ENCODE measurements around the gene RRM1. TPM values are rescaled to one million over a fixed set of nuclear protein-coding genes. Genes with fewer than 3 reads are reported as not detected.

The RRM1 gene
- total and polyA plus RNA-seq, 10 of the 15 experiments (the other 5 are each of a cell fraction or from before 2014, with no cell fraction given): 94.0 to 255 (median 148) TPM

DNA sequence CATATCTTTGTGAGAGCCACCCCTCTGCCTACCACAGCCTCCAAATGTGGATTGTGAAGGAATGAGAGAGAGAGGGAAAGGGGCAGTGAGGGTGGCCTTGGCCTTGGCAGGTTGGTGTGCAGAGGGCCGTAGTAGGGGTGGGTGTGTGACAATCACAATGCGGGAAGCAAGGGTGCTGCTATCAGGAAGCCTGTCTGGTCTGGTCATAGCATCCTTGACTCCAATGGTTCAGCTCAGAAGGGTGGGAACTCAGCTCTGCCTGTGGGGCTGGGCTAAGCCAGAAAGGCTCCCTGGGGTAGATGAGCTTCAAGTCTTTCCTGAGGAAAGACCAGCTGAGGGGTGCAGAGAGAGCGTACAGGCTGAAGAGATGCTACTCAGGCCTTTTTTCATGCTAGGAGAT is 72.7 kb downstream of the RRM1 start:
- ATAC-seq: no peak
- SMC1A ChIA-PET (ENCODE audit: uncharacterized antibody, unreplicated experiment): no interaction called here
- no peaks in the 10 kb centered on the region for H3K4me1 ChIP-seq (ENCODE audit: control insufficient read depth, insufficient read depth, low read length)
- H3K36me3 ChIP-seq (ENCODE audit: control insufficient read depth in 2 of 2, insufficient read depth in 2 of 2, low read length in 1 of 2): no peaks in the 10 kb centered on the region
- H3K9ac ChIP-seq (ENCODE audit: control insufficient read depth, insufficient read depth, low read length): no peak overlapping the region
- H3K79me2 ChIP-seq (ENCODE audit: control insufficient read depth, insufficient read depth, low read length): no peaks in the 10 kb centered on the region
- no peak overlapping the region for H3K27ac ChIP-seq (ENCODE audit: control insufficient read depth, insufficient read depth)
- no peaks in the 10 kb centered on the region for H3K27me3 ChIP-seq (replicated peaks in 1 of 2; ENCODE audit: control insufficient read depth in 2 of 2, insufficient read depth in 2 of 2, low read length in 1 of 2)
- CTCF ChIA-PET: interaction anchor here (0.7 kb wide), 1 partner anchor 12 kb away, joined by 3 read pairs; no protein-coding TSS in a partner anchor
- RAD21 ChIA-PET (ENCODE audit: unreplicated experiment): no interaction called here
- H3K4me2 ChIP-seq (ENCODE audit: control insufficient read depth, insufficient read depth): no peak overlapping the region
- no peaks in the 10 kb centered on the region for H4K20me1 ChIP-seq (ENCODE audit: control insufficient read depth, insufficient read depth)
- intact Hi-C loops (cut with micrococcal nuclease; ENCODE audit: unreplicated experiment) (no loop called here), in situ Hi-C loops (cut with MboI) (no loop called here)
- WGBS (ENCODE audit: insufficient coverage, insufficient replicate concordance, low lambda C conversion rate, missing lambda C conversion rate): 57% methylated on average over 3 of the region's 3 CpGs
- TF ChIP-seq TBL1XR1 (IDR thresholded peaks at IDR 0.05; ENCODE audit: low read depth, low read length) (no peak), NR2F1 (conservative IDR thresholded peaks at IDR 0.05) (no peak), HCFC1 (IDR thresholded peaks at IDR 0.05; ENCODE audit: low read length) (no peak), MEF2B (IDR thresholded peaks at IDR 0.05; ENCODE audit: partially characterized antibody, poor library complexity, severe bottlenecking) (no peak), SREBF2 (IDR thresholded peaks at IDR 0.05; ENCODE audit: low read length) (no peak), HDAC2 (IDR thresholded peaks at IDR 0.05) (no peak), SIX5 (IDR thresholded peaks at IDR 0.05; ENCODE audit: low read depth, low read length, severe bottlenecking) (no peak), SIN3A (IDR thresholded peaks at IDR 0.05; ENCODE audit: low read depth, low read length) (no peak), GATAD2B (conservative IDR thresholded peaks at IDR 0.05; ENCODE audit: low read depth) (no peak), ZBTB40 (IDR thresholded peaks at IDR 0.05; ENCODE audit: borderline replicate concordance) (no peak), NRF1 (conservative IDR thresholded peaks at IDR 0.05; ENCODE audit: low read depth, low read length) (no peak), SMARCA5 (IDR thresholded peaks at IDR 0.05) (no peak), POU2F2 (IDR thresholded peaks at IDR 0.05; ENCODE audit: borderline replicate concordance, low read depth, low read length) (no peak), EP300 (IDR thresholded peaks at IDR 0.05; ENCODE audit: borderline replicate concordance in 1 of 2, control insufficient read depth in 1 of 2, low read depth in 2 of 2, low read length in 2 of 2) (no peak), CBFB (IDR thresholded peaks at IDR 0.05; ENCODE audit: low read depth) (no peak), NKRF (conservative IDR thresholded peaks at IDR 0.05) (no peak), RAD21 (IDR thresholded peaks at IDR 0.05; ENCODE audit: insufficient read depth, low read depth, low read length) (no peak), TAF1 (IDR thresholded peaks at IDR 0.05; ENCODE audit: borderline replicate concordance, low read depth, low read length) (no peak), RCOR1 (conservative IDR thresholded peaks at IDR 0.05; ENCODE audit: low read depth, low read length) (no peak), ETV6 (conservative IDR thresholded peaks at IDR 0.05 in 1 of 2, IDR thresholded peaks at IDR 0.05 in 1 of 2; ENCODE audit: borderline replicate concordance in 1 of 2, low read depth in 1 of 2) (no peak)
- no peak overlapping the region for H2AFZ ChIP-seq (ENCODE audit: control insufficient read depth, low read depth, low read length)
- POLR2A ChIA-PET: no interaction called here
- no peaks in the 10 kb centered on the region for H3K9me3 ChIP-seq (replicated peaks; ENCODE audit: control insufficient read depth, insufficient read depth, low read length)
- H3K4me3 ChIP-seq: no peak overlapping the region
- FAIRE-seq: no peak
- DNase-seq (ENCODE audit: low read depth, low spot score): no peak
- no TSS peak for BruUV-seq (replicated peaks)
